ENCODE results near the gene FIBIN.
A peak's percentile ranks its signal among the peaks of the same experiment; 100 is the strongest.

Gene FIBIN

DNA sequence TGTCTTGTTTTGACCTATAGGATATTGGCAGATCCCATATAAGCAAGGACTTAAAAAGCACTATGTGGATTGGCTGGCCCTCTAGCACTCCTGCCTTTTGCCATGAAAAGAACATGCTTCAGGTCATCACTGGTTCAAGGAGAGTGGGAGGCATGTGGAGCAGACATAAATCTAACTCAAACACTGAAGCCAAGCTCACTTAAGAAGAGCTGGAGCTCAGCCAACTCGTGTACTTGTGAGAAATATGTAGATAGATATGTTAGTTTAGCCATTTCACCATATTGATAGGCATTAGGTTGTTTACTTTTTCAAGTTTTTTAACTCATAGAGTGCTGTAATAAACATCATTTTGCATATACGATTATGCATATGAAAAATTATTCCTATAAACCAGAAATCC is 26.8 kb downstream of the FIBIN start:
- Histone ChIP-seq H3K4me1 (ENCODE audit: control insufficient read depth, insufficient read depth, low read length) (peaks cover 6% of the 10 kb centered on the region), H3K36me3 (ENCODE audit: control insufficient read depth in 2 of 2, insufficient read depth in 1 of 2, low read length in 2 of 2) (no peaks in the 10 kb centered on the region), H3K4me3 (ENCODE audit: low read depth, low read length) (no peak overlapping the region), H3K9me3 (ENCODE audit: control insufficient read depth, insufficient read depth, low read depth, low read length) (no peaks in the 10 kb centered on the region), H3K27ac (ENCODE audit: extremely low read depth, low read depth, low read length) (no peak overlapping the region)
- POLR2A ChIA-PET: no interaction called here
- TF ChIP-seq ZNF529 (tag by site-specific recombination; IDR thresholded peaks at IDR 0.05; ENCODE audit: insufficient replicate concordance) (no peak), ZFP3 (tag by site-specific recombination; IDR thresholded peaks at IDR 0.05; ENCODE audit: low read depth) (no peak), FEZF1 (tag by site-specific recombination; IDR thresholded peaks at IDR 0.05) (peak; percentile 38; the same call in 1 of the 2 replicates), KLF1 (tag by site-specific recombination; IDR thresholded peaks at IDR 0.05) (no peak), ZNF16 (tag by site-specific recombination; IDR thresholded peaks at IDR 0.05; ENCODE audit: low read depth) (no peak), ZNF239 (tag by site-specific recombination; IDR thresholded peaks at IDR 0.05) (no peak)
- TF ChIP-seq, protein P1, sequence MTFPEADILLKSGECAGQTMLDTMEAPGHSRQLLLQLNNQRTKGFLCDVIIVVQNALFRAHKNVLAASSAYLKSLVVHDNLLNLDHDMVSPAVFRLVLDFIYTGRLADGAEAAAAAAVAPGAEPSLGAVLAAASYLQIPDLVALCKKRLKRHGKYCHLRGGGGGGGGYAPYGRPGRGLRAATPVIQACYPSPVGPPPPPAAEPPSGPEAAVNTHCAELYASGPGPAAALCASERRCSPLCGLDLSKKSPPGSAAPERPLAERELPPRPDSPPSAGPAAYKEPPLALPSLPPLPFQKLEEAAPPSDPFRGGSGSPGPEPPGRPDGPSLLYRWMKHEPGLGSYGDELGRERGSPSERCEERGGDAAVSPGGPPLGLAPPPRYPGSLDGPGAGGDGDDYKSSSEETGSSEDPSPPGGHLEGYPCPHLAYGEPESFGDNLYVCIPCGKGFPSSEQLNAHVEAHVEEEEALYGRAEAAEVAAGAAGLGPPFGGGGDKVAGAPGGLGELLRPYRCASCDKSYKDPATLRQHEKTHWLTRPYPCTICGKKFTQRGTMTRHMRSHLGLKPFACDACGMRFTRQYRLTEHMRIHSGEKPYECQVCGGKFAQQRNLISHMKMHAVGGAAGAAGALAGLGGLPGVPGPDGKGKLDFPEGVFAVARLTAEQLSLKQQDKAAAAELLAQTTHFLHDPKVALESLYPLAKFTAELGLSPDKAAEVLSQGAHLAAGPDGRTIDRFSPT (tag by site-specific recombination; IDR thresholded peaks at IDR 0.05): no peak
- CTCF ChIA-PET: no interaction called here

DNA sequence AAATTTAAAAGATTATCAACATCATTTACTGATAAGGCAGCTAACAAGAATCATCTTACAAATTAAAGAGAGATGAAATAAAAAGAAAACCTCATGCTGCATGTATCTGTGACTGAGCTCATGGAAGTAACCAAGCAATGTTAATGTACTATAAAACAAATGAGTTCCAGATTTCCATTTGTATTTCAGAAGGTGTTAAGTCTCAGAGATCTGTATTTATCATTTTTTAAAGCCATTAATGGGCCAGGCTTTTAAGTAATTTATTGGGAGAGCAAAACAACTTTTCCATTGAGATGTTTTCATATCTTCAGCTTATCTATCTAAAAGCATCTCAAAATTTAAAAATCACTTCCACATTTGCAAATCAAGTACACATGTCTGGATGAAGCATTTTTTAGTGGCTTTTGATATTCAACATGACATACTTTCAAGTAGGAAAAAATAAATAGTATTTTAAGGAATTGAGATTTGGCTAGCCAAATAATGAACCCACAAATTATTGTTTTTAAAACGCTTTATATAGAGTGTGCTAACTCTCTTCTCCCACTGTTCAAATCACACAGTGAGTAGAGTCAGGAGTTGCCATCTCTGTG is 28.8 kb downstream of the FIBIN start:
- H3K27ac ChIP-seq (ENCODE audit: extremely low read depth, low read depth, low read length): no peak overlapping the region
- CTCF ChIA-PET: interaction anchor here (0.6 to 0.7 kb wide), 2 partner anchors 23 to 35 kb away, joined by 3 to 4 read pairs; no protein-coding TSS in a partner anchor
- no peak overlapping the region for H3K4me3 ChIP-seq (ENCODE audit: low read depth, low read length)
- POLR2A ChIA-PET: no interaction called here
- H3K36me3 ChIP-seq (ENCODE audit: control insufficient read depth in 2 of 2, insufficient read depth in 1 of 2, low read length in 2 of 2): no peaks in the 10 kb centered on the region
- no peaks in the 10 kb centered on the region for H3K9me3 ChIP-seq (ENCODE audit: control insufficient read depth, insufficient read depth, low read depth, low read length)
- H3K4me1 ChIP-seq (ENCODE audit: control insufficient read depth, insufficient read depth, low read length): peaks cover 6% of the 10 kb centered on the region
- TF ChIP-seq HOXC10 (CRISPR knock-in tag; IDR thresholded peaks at IDR 0.05) (no peak), ZNF146 (tag by site-specific recombination; IDR thresholded peaks at IDR 0.05) (no peak), ZNF266 (tag by site-specific recombination; IDR thresholded peaks at IDR 0.05; ENCODE audit: low read depth) (no peak), ZNF157 (tag by site-specific recombination; IDR thresholded peaks at IDR 0.05) (no peak), ZNF76 (tag by site-specific recombination; IDR thresholded peaks at IDR 0.05; ENCODE audit: borderline replicate concordance, low read depth) (no peak)

DNA sequence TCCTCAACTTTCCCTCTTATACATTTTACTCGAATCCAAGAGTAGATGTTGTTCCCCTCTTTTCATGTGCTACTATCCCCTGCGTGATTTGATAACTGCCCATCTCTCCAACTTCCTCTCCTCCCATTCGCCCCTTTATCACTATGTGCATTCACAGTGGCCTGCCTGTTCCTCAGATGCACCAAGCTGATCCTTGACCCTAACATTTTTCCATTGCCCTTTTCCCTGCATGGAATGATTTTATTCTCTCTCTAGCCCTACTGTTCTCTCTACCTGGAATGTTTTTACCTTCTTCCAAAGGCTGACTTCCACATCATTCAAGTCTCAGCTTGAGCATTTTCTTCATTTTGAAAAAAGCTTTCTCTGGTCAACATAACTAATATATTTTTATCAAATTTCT is 31.0 kb downstream of the FIBIN start:
- Histone ChIP-seq H3K36me3 (ENCODE audit: control insufficient read depth in 2 of 2, insufficient read depth in 1 of 2, low read length in 2 of 2) (no peaks in the 10 kb centered on the region), H3K27ac (ENCODE audit: extremely low read depth, low read depth, low read length) (no peak overlapping the region), H3K9me3 (ENCODE audit: control insufficient read depth, insufficient read depth, low read depth, low read length) (no peaks in the 10 kb centered on the region), H3K4me3 (ENCODE audit: low read depth, low read length) (no peak overlapping the region), H3K4me1 (ENCODE audit: control insufficient read depth, insufficient read depth, low read length) (peaks cover 2% of the 10 kb centered on the region; the same call in 1 of the 2 replicates)
- no peak for TF ChIP-seq ZNF292 (tag by site-specific recombination; IDR thresholded peaks at IDR 0.05; ENCODE audit: borderline replicate concordance, low read depth)
- TF ChIP-seq ZNF629 (tag by site-specific recombination; IDR thresholded peaks at IDR 0.05): no peak
- TF ChIP-seq SALL2 (tag by site-specific recombination; IDR thresholded peaks at IDR 0.05; ENCODE audit: borderline replicate concordance): no peak
- no peak for TF ChIP-seq ZNF146 (tag by site-specific recombination; IDR thresholded peaks at IDR 0.05)
- TF ChIP-seq ZNF548 (tag by site-specific recombination; IDR thresholded peaks at IDR 0.05): no peak
- TF ChIP-seq ZNF169 (tag by site-specific recombination; IDR thresholded peaks at IDR 0.05): no peak
- TF ChIP-seq, protein P2, sequence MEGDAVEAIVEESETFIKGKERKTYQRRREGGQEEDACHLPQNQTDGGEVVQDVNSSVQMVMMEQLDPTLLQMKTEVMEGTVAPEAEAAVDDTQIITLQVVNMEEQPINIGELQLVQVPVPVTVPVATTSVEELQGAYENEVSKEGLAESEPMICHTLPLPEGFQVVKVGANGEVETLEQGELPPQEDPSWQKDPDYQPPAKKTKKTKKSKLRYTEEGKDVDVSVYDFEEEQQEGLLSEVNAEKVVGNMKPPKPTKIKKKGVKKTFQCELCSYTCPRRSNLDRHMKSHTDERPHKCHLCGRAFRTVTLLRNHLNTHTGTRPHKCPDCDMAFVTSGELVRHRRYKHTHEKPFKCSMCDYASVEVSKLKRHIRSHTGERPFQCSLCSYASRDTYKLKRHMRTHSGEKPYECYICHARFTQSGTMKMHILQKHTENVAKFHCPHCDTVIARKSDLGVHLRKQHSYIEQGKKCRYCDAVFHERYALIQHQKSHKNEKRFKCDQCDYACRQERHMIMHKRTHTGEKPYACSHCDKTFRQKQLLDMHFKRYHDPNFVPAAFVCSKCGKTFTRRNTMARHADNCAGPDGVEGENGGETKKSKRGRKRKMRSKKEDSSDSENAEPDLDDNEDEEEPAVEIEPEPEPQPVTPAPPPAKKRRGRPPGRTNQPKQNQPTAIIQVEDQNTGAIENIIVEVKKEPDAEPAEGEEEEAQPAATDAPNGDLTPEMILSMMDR (tag by site-specific recombination; IDR thresholded peaks at IDR 0.05): no peak
- no peak for TF ChIP-seq ZNF223 (tag by site-specific recombination; IDR thresholded peaks at IDR 0.05)
- TF ChIP-seq, protein P3, sequence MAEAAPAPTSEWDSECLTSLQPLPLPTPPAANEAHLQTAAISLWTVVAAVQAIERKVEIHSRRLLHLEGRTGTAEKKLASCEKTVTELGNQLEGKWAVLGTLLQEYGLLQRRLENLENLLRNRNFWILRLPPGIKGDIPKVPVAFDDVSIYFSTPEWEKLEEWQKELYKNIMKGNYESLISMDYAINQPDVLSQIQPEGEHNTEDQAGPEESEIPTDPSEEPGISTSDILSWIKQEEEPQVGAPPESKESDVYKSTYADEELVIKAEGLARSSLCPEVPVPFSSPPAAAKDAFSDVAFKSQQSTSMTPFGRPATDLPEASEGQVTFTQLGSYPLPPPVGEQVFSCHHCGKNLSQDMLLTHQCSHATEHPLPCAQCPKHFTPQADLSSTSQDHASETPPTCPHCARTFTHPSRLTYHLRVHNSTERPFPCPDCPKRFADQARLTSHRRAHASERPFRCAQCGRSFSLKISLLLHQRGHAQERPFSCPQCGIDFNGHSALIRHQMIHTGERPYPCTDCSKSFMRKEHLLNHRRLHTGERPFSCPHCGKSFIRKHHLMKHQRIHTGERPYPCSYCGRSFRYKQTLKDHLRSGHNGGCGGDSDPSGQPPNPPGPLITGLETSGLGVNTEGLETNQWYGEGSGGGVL (tag by site-specific recombination; IDR thresholded peaks at IDR 0.05): no peak
- no peak for TF ChIP-seq ZNF391 (tag by site-specific recombination; IDR thresholded peaks at IDR 0.05; ENCODE audit: borderline replicate concordance, low read depth)
- TF ChIP-seq ZNF585B (tag by site-specific recombination; IDR thresholded peaks at IDR 0.05): no peak
- TF ChIP-seq ZNF423 (tag by site-specific recombination; IDR thresholded peaks at IDR 0.05): no peak
- no peak for TF ChIP-seq ZNF10 (tag by site-specific recombination; IDR thresholded peaks at IDR 0.05)
- TF ChIP-seq ZNF138 (tag by site-specific recombination; IDR thresholded peaks at IDR 0.05; ENCODE audit: borderline replicate concordance): no peak
- TF ChIP-seq ZNF350 (tag by site-specific recombination; IDR thresholded peaks at IDR 0.05): no peak
- ChIA-PET POLR2A (no interaction called here), CTCF (interaction anchor here (0.5 kb wide), 1 partner anchor 45 kb away, joined by 3 read pairs; no protein-coding TSS in a partner anchor)
